Vagina (tissue), 2 donors: ENCODE measurements around the gene LPIN3.

ENCODE experiments used
- POLR2A ChIP-seq, 2 donors: fragments of 450-650 bp; IDR thresholded peaks; one replicate each; pipeline ENCODE4 v1.6.1; 2017; ENCODE audit warnings: antibody characterized with exemption in 2 of 2, mild to moderate bottlenecking in 2 of 2, moderate library complexity in 2 of 2
- POLR2AphosphoS5 ChIP-seq, 2 donors: sonication (generic); formaldehyde crosslinking; IDR thresholded peaks; one replicate each; pipeline ENCODE4 v1.9.0; 2017; ENCODE audit warnings: antibody characterized with exemption in 2 of 2, mild to moderate bottlenecking in 2 of 2, low read depth in 1 of 2; ENCODE audit not compliant: insufficient read depth in 1 of 2

DNA sequence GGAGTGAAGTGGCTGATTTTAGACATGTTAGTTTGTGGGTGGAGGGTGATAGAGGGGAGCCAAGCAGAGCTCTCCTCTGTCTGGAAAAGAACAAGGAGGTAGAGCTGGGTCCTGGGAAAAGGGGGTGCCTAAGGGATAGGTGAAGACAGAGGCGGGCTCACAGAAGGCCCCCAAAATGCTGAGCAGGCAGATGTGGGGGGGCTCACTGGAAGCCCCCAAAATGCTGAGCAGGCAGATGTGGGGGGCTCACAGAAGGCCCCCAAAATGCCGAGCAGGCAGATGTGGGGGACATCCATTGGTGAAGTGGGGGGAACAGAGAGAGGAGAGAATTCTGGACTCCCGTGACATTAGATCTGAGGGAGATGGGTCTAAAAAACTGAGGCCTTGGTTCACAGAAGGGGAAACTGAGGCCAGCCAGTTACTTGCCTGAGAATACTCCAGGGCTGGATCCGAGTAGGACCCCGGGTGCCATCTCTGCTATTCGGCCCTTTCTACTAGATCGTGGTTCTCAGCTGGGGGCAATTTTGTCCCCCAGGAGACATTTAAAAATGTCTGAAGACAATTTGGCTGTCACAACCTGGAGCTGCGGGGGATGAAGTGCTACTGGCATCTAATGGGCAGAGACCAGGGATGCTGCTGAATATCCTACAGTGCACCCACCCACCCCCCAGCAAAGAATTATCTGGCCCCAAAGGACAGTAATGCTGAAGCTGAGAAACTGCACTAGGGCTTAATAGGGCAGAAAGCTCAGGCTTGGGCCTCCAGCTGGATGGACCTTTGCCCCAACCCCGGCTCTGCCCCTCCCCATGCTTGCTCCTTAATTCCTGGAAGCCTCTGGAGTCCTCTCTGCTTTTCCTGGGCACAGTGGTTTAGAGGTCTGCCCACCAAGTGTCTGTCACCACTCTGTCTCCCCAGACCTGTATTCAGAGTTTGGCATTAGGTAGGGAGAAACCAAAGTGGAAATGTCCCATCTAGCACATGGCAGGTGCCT, 2.1 kb downstream of the LPIN3 start:
- no peak for TF ChIP-seq POLR2AphosphoS5 (IDR thresholded peaks at IDR 0.05; ENCODE audit: insufficient read depth in 1 of 2, low read depth in 1 of 2)
- TF ChIP-seq POLR2A (IDR thresholded peaks at IDR 0.05): no peak
